Fibroblast of skin of left biceps (primary cell): ENCODE data around the gene KCP.

Source experiments
- DNase-seq, 2 experiments: peaks; one replicate each; pipeline ENCODE4 v3.0.0-alpha.2; 2013; ENCODE audit warnings: low read depth in 2 of 2

The KCP gene

GRCh38 chr7:128906766-128907559, 3.5 kb downstream of the KCP start:
- DNase-seq, result no peak

DNA sequence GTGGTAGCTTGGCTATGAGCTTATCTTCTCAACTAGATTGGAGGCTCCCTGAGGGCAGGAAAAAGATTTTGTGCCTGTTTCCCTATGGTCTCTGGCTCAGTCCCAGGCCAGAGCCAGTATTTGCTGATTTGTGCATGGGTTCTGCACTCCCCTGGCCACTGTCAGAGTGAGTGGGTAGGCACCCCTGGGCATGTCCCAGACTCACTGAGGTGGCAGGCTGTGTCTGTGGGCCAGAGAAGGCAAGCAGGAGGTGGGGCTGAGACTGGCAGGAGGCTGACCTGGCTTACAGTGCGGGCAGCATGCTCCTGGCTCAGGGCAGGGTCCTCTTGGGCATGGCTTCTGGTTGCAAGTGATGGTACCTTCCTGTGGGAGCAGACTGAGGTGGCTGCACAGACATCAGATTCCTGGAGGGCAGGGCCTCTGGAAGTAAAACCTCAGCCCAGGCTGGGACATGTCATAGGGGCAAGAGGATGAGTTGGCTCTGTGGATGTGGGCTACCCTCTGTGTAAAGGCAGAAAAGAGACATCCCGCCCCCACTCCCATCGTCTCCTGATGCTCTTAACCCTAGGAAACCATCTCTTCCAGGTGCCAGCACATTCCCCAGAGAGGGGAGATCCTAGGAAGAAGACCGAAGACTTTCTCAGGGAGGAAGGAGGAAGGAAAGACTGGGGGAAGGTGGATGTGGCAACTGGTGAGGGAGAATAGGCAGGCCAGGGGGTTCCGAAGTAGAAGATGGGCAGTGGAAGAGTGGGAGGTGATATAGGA, 4.3 kb downstream of the KCP start:
- DNase-seq, result no peak

GRCh38 chr7:128904381-128905197, 5.9 kb downstream of the KCP start:
- peak; percentile 11 to 17 for DNase-seq

- DNase-seq, result no peak
These were observed 6.7 kb downstream of the KCP start for GRCh38 chr7:128903621-128904361.

- no peak for DNase-seq
These were observed 7.5 kb downstream of the KCP start for GRCh38 chr7:128902761-128903585.

DNA sequence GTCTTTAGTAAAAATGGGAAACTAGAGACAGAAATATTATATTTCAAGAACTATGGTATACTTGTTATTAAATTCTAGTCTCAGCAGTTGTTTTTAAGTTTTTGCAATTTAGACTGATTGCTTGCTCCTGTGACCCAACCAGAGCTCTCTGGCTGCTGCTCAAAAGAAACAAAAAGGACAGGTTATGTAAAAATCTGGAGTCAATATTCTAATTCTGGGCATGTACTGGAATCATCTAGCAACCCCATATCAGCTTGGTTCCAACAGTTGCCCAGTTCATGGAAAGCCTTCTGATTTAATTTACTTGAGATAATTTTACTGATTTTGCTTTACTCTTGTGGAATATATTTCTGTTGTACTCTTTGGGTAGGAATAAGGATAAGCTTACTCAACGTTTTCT, 10.3 kb downstream of the KCP start:
- DNase-seq, result no peak

DNA sequence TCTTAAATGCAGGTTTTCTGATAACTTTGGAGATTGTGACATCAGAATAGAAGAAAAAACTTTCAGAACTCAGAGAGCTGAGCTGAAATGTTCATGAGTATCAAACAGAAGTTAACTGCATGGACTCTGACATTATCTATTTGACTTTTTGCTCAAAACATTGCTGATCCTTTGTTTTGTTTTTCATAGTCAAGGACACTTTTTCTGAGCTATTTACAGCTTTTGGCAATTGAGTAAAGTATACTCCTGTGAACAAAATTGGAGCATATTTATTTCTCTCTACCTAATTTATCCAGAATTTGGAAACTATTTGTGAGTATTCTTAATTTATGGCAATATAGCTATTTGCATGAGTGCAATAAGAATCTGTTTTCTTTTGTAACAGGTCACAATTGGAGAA, 11.1 kb downstream of the KCP start:
- DNase-seq, result no peak

GRCh38 chr7:128895320-128895719, 15.2 kb downstream of the KCP start:
- DNase-seq, result no peak

- DNase-seq, result no peak
These were observed 16.4 kb downstream of the KCP start for GRCh38 chr7:128894101-128894440.

DNA sequence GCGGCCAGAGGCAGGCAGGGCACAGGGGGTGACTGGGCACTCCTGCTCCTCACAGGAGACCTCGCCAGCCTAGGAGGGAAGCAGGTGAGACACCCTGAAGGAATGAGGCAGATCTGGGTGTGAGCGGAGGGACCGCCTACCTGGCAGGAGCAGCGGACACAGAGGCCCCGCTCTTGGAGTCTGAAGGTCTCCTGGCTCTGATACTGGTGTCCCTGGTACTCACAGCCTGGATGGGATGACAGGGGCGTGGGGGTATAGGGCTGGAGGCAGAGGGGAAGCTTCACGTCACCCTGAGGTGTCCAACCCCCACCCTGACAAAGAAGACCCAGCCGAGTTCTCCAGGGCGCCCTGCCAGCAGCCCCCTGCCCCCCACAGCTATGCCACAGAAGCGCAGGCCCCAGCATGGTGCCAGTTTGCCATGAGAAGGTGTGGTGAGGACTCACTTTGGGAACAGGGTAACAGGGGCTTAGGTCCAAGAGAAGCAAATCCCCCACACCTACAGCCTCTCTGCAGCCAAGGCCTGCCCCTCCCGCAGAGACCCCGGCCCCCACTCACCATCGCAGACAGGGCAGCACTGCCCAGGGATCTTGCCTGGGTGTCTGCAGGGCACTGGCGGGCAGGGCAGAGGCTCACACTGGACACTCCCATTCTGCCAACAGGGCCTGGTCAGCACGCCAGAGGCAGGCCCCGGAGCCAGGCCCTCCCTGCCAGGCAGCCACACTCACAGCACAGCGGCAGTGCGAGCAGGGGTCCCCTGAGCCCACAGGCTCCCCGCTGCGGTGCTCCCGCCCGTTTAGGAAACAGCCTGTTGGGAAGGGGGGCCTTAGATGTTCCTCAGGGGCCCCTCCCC, 17.0 kb downstream of the KCP start:
- no peak for DNase-seq

GRCh38 chr7:128892521-128893250, 17.8 kb downstream of the KCP start:
- DNase-seq, result no peak

DNA sequence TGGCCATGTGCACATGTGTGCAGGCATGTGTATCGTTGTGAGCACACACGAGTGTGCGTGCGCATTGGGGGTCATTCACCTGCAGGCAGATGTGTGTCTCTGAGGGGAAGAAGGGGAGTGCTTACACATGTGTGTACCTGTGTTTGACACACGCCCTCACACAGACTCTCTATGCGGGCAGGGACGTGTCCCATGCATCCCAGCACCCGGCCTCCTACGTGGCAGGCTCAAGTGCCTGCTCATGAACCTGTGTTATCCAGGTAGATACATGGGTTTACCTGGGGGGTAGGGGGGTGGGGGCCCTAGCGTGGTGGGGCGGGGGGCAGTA, 18.6 kb downstream of the KCP start:
- no peak for DNase-seq

- DNase-seq, result no peak
These were observed 19.2 kb downstream of the KCP start for GRCh38 chr7:128891110-128891941.

- DNase-seq, result no peak
These were observed 20.0 kb downstream of the KCP start for GRCh38 chr7:128890306-128891109.

GRCh38 chr7:128889121-128889520, 21.4 kb downstream of the KCP start:
- no peak for DNase-seq

DNA sequence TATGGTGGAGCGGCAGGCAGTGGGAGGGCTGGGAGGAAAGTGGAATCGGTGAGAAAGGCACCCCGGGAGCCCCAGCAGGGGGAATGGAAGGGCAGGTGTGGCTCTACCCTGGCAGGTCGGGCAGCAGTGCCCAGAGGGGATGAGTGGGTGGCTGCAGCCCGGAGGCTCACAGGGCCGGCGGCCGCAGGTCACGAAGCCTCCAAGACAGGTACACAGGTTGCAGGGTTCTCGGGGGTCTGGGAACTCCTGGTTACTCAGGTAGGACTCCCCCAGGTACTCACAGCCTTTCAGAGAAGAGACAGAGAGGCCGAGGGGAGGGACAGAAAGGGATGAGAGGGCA, 21.8 kb downstream of the KCP start:
- no peak for DNase-seq

GRCh38 chr7:128888039-128888755, 22.3 kb downstream of the KCP start:
- no peak for DNase-seq
